Nephron (organoid): Measurements from ENCODE around the gene INTS12.

Source experiments
- H3K27ac Mint-ChIP-seq, 3 experiments: 2 replicates each; pipeline ENCODE4 v1.8.0; 2020; ENCODE audit warnings: mixed read lengths in 3 of 3, mild to moderate bottlenecking in 2 of 3, moderate library complexity in 1 of 3
- H3K27me3 Mint-ChIP-seq: 2 replicates; pipeline ENCODE4 v1.8.0; 2021; ENCODE audit warnings: low read depth, mild to moderate bottlenecking, moderate library complexity, mixed read lengths
- H3K36me3 Mint-ChIP-seq: 2 replicates; pipeline ENCODE4 v1.8.0; 2020; ENCODE audit warnings: low read depth, mixed read lengths
- H3K4me1 Mint-ChIP-seq: 2 replicates; pipeline ENCODE4 v1.8.0; 2020; ENCODE audit warnings: mixed read lengths
- H3K4me3 Mint-ChIP-seq, 3 experiments: 2 replicates each; pipeline ENCODE4 v1.8.0; 2020; ENCODE audit warnings: mild to moderate bottlenecking in 3 of 3, mixed read lengths in 3 of 3, moderate library complexity in 2 of 3
- H3K9me3 Mint-ChIP-seq: 2 replicates; pipeline ENCODE4 v1.8.0; 2020; ENCODE audit warnings: mixed read lengths
- TF ChIP-seq, protein P1 (sequence below), 3 experiments: fragments of 200-600 bp; sonication (generic); IDR thresholded peaks; one replicate each; pipeline ENCODE4 v1.5.0; 2021; ENCODE audit warnings: antibody characterized with exemption in 3 of 3; ENCODE audit not compliant: unreplicated experiment in 3 of 3

Gene INTS12

DNA sequence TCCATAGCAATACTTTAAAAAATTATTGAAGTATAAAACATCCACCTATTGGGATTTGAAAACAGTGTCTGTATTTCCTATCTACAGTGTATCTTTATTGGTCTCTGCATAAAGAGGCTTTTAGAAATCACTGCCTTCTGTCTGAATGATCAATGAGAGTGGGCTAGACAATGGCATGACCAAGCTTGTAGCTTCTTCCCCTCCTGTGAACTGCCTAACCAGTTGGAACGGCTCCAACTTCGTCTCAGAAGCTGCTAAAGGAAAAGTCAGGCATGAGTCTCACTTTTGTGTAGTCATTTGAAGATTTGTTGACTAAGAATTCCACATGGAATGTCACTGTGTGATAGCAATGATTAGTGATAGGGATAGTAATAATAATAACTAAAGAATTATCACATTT lies 64.2 kb downstream of the INTS12 start:
- Mint-ChIP-seq H3K4me3 (no peak overlapping the region), H3K9me3 (peaks cover 8% of the 10 kb centered on the region), H3K36me3 (no peaks in the 10 kb centered on the region), H3K27ac (peak overlapping the region in 1 of 3 experiments; percentile 58), H3K27me3 (no peaks in the 10 kb centered on the region), H3K4me1 (peaks cover 19% of the 10 kb centered on the region)
- TF ChIP-seq, protein P1, sequence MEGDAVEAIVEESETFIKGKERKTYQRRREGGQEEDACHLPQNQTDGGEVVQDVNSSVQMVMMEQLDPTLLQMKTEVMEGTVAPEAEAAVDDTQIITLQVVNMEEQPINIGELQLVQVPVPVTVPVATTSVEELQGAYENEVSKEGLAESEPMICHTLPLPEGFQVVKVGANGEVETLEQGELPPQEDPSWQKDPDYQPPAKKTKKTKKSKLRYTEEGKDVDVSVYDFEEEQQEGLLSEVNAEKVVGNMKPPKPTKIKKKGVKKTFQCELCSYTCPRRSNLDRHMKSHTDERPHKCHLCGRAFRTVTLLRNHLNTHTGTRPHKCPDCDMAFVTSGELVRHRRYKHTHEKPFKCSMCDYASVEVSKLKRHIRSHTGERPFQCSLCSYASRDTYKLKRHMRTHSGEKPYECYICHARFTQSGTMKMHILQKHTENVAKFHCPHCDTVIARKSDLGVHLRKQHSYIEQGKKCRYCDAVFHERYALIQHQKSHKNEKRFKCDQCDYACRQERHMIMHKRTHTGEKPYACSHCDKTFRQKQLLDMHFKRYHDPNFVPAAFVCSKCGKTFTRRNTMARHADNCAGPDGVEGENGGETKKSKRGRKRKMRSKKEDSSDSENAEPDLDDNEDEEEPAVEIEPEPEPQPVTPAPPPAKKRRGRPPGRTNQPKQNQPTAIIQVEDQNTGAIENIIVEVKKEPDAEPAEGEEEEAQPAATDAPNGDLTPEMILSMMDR (IDR thresholded peaks at IDR 0.05; ENCODE audit: unreplicated experiment in 3 of 3): no peak

DNA sequence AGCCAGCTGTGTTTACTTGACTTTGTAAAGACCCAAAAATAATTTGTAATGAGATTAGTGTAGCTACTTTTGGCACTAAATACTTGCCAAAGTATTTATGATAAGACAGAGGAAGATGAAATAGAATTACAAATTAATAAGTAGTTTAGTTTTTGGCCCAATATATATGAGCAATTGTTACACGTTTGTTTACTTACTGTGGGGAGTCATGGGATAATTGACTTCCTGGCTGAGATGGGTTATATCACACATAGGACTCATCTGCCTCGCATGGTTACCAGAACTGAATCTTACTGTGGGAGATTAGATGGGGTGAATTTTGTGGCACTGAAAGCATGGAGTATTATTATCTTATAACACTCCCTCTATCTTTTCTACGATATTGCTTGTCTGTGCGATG lies 66.6 kb downstream of the INTS12 start:
- Mint-ChIP-seq H3K36me3 (no peaks in the 10 kb centered on the region), H3K9me3 (peaks cover 8% of the 10 kb centered on the region), H3K27me3 (no peaks in the 10 kb centered on the region), H3K27ac (peak overlapping the region in 2 of 3 experiments; percentile 6 to 60), H3K4me1 (peaks cover 24% of the 10 kb centered on the region), H3K4me3 (no peak overlapping the region)
- TF ChIP-seq, protein P1 (IDR thresholded peaks at IDR 0.05; ENCODE audit: unreplicated experiment in 3 of 3): no peak

DNA sequence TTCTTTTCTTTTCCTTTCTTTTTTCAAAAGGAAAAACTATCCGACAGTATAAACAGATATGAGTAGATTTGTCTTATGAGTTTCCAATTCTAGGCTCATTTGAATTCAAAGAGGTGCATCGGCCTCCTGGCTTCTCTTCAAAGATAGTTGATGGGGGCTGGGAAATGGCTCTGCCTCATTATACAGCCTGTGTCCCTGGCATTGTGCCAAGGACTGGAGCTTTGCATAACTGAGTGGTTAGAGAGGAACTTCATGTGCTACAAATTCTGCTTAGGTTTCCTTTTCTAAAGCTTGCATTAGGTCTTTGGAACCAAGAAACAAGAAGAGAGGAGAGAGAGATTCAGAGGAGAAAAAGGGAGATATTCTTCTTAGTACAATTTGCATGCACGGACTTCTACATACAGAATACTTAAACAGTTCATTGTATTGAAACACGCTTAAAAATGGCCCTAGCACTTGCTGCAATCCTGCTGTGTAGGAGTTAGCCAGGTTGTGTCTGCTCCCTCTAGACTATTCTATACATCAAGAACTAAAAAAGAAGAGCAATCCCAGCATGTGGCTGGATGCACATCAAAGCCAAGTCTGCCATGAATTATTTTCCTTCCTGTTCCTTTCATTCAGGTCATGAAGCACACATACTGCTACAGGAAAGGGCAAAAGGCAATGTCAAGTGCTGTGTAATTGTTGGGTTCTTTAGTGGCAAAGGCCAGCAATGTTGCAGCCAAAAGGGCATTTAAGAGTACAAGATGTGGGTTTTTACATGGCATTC lies 70.9 kb downstream of the INTS12 start:
- H3K4me3 Mint-ChIP-seq: peak overlapping the region in 2 of 3 experiments; percentile 12 to 37

DNA sequence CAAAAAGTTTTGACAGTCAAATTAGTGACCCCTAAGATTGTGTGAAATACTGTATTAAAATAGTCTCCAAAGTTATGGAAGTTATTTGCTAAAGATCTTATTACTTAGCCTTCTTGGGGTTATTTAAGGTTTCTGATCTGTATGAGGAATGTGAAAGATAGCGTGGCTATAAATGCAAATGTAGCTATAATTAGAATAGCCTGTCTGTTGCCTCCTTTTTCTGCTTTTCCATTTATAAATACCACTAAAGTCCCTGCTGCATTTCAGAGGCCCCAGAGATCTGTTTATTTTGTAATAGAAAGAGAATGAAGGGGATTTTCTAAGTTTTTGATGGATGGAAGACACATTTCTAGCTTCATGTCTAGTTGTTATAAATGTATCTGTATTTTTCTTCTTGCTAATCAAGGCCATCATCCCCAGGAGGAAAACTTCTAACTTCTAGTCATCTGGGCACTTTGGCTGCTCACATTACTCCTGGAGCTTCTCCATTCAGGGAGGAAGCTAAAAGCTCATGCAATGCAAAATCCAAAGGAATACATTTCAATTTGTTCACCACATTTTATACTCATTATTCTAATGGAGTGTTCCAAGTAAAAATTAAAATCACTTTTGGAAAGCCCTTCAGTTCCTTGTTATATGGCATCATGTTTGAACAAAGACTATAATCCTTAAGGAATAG lies 73.9 kb downstream of the INTS12 start:
- peaks cover 50% of the 10 kb centered on the region for H3K4me1 Mint-ChIP-seq
- no peaks in the 10 kb centered on the region for H3K9me3 Mint-ChIP-seq
- no peaks in the 10 kb centered on the region for H3K36me3 Mint-ChIP-seq
- TF ChIP-seq, protein P1 (IDR thresholded peaks at IDR 0.05; ENCODE audit: unreplicated experiment in 3 of 3): no peak
- H3K27me3 Mint-ChIP-seq: no peaks in the 10 kb centered on the region
- H3K27ac Mint-ChIP-seq: peak overlapping the region; percentile 3 to 74 (median 58)
- peak overlapping the region in 1 of 3 experiments; percentile 12 for H3K4me3 Mint-ChIP-seq

More for the DNA sequence above, 70.9 kb downstream of the INTS12 start:
- Mint-ChIP-seq H3K27me3 (no peaks in the 10 kb centered on the region), H3K36me3 (no peaks in the 10 kb centered on the region), H3K9me3 (peaks cover 8% of the 10 kb centered on the region), H3K27ac (peak overlapping the region; percentile 86 to 95 (median 94)), H3K4me1 (peaks cover 40% of the 10 kb centered on the region)
- TF ChIP-seq, protein P1 (IDR thresholded peaks at IDR 0.05; ENCODE audit: unreplicated experiment in 3 of 3): no peak

DNA sequence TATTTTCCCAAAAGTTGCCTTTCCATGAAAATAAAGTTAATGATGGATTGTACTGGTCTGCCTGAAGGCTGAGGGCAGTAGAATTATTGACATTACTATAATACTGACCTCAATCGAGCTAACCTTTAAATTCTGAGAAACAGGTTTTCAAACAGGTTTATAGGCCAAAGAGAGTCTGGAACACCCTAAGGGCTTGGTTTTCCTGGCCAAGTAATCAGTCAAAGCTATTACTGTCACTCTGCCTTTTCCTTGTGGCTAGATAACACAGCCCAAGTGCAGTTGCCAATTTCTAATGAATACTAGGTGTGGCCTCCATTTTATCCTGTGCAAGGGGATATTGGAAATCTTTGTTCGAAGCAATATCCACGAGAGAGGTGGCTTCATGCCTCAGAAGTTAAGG lies 75.2 kb downstream of the INTS12 start:
- Mint-ChIP-seq H3K36me3 (no peaks in the 10 kb centered on the region), H3K4me3 (no peak overlapping the region), H3K27me3 (no peaks in the 10 kb centered on the region), H3K9me3 (no peaks in the 10 kb centered on the region), H3K4me1 (peaks cover 55% of the 10 kb centered on the region), H3K27ac (no peak overlapping the region)
- TF ChIP-seq, protein P1 (IDR thresholded peaks at IDR 0.05; ENCODE audit: unreplicated experiment in 3 of 3): no peak
